GM18858 (cell line): Measurements from ENCODE around the gene ARID5A.
A peak's percentile ranks its signal among the peaks of the same experiment; 100 is the strongest.

Experiments
- ATAC-seq: cut with Tn5 transposase; IDR thresholded peaks from one replicate; pipeline ENCODE4 v1.9.1; 2021; ENCODE audit not compliant: unreplicated experiment

Gene ARID5A

GRCh38 chr2:96506016-96506906 lies 30.3 kb upstream of the ARID5A start:
- no peak for ATAC-seq

DNA sequence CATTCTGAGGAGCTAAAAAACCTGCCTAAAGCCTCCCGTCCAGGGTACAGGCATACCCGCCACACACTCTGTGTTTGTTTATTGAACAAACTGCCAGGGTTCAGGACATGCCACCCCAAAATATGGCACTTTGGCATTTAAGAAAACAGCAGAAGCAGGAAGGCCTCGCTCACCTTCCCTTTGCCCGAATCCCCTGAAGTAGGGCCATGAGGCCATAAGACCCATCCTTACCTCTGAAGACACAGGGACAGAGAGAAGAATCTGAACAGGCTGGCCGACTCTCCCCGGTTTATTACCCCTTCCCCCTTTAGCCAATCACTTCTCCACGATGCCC lies 29.7 kb upstream of the ARID5A start:
- no peak for ATAC-seq

DNA sequence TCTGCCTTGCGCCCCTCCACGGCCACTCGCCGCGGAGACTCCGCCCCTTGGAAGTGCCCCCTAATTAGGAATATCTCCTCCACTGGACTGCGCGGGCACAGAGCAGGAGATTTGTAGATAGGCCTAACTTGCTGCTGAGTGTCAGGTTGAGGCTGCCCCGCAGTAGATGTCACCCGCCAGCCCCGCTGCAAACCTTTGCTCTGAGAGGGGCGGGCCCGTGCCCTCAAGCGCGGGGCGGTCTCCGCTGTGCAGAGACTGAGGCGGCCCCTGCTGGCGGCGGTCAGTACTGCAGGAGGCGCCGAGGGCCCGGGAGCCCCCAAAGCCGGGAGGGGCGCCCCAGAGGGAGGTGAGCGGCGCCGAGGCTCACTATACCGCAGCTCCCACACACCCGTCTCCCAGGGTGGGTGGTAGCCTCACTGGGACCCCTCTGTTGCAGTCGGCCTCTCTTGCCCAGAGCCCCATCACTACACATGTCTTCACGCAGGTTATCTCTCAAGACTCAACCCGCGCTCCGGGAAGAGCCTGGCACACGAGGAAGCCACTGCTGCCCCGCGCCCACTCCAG lies 28.5 kb upstream of the ARID5A start:
- ATAC-seq, result no peak

GRCh38 chr2:96508521-96509113 lies 27.9 kb upstream of the ARID5A start:
- no peak for ATAC-seq

GRCh38 chr2:96509114-96509846 lies 27.3 kb upstream of the ARID5A start:
- ATAC-seq, result peak; percentile 55

DNA sequence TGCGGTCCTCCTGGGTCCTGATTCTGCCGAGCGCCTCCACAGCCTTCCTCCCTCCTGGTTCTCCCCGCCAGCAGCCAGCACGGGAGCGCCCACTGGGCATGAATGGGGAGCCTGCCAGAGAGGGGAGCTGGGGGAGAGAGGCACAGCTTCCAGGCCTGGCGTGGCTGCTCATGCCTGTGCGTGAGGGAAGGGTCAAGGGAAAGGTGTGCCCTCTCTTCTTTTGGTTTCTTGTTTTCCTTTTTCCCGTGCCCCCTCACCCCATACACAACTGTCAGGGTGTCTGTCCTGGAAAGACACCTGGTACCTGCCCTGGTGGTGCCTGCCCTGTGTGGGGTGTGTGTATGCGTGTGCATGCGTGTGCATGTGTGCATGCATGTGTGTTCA lies 26.7 kb upstream of the ARID5A start:
- no peak for ATAC-seq

DNA sequence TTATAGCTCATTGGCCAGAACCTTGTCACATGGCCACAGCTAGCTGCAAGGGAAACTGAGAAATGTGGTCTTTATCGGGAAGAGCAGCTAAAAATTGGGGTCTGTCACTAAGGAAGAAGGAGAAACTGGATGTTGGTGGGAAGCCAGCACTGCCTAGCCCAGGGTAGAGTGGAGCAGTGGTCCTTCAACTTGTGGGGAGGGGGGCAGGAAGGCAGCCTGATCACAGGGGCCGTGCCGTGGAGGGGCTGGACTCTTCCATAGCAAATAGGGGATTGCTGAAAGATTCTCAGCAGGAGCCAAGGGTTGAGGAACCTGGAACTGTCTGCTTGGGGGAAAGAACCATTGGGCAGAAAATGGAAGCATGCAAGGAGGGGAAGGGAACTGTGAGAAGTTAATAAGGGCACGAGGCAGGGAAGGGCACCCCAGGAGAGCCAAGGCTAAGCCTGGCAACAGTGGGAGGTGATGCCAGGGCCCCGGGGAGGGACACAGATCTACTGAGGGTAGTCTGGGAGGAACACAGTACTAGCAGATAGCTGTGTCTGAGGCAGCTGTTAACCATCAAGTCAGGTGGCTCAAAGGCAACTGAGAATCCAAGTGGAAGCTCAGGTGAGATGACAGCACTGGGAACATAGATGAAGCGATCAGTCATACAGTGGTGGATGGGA lies 25.5 kb upstream of the ARID5A start:
- ATAC-seq, result no peak

- ATAC-seq, result no peak
Observed at GRCh38 chr2:96511851-96512250, 24.7 kb upstream of the ARID5A start.

GRCh38 chr2:96512341-96512740 lies 24.2 kb upstream of the ARID5A start:
- no peak for ATAC-seq

GRCh38 chr2:96514521-96514920 lies 22.0 kb upstream of the ARID5A start:
- ATAC-seq, result no peak

- no peak for ATAC-seq
Observed at GRCh38 chr2:96517079-96517478, 19.5 kb upstream of the ARID5A start.

- ATAC-seq, result no peak
Observed at GRCh38 chr2:96520231-96520630, 16.3 kb upstream of the ARID5A start.

- no peak for ATAC-seq
Observed at GRCh38 chr2:96520697-96521096, 15.9 kb upstream of the ARID5A start.

DNA sequence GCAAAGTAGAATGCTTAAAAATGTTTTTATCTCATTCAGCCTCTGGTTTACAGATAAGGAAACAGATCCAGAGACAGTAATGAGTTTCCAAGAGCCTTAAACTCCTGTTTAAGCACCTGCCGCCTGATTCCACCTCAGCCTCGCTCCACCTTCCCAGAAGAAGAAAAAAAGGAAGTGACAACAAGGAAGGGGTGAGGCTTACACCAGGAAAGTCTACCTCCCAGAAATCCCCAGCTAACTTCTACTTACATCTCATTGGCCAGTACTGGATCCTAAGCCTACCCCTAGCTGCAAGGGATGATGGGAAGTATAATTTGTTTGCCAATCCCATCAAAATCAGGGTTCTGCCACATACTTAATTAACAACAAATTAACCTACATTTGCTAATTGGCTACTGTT lies 15.3 kb upstream of the ARID5A start:
- no peak for ATAC-seq

DNA sequence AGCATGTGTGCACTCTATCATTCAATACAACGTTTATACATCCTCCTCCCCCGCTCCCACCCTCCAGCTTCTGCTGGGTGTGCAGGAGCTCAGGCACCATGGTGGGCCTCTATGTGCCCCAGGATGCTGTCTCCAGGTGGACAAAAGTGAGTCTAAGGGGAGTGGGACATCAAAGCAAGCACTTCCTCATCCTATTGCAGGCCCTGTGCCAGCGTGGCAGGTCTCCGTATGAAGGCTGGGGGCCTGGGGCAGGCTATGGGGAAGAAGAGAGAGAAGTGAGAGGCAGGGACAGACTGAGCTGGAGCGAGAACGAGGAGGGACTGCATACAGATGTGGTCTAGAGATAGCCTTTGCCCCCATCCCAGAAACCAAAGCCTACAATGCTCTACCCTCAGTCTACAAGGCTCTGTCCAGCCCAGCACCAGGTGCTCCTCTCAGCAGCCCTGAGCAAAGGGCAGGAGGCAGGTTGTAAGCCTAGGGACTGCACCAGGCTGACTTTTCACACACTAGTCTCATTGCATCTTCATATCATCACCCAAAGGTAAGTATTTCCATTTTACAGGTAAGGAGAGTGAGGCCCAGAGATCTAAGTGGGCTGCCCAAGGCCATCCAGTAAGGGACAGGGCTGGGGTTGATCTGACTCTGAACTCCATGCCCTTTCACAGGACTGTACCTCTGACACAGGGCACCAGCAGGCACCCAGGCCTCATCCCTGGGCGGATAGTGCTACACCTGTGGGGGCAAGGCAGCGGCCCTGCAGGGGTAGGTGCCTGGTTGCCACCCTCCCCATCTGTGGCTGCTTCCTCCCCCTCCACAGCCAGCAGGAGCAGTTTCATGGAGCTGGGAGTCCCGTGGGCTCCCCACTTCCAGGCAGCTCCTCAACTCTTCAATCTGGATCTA lies 14.0 kb upstream of the ARID5A start:
- no peak for ATAC-seq

- ATAC-seq, result no peak
Observed at GRCh38 chr2:96523659-96524481, 12.7 kb upstream of the ARID5A start.

DNA sequence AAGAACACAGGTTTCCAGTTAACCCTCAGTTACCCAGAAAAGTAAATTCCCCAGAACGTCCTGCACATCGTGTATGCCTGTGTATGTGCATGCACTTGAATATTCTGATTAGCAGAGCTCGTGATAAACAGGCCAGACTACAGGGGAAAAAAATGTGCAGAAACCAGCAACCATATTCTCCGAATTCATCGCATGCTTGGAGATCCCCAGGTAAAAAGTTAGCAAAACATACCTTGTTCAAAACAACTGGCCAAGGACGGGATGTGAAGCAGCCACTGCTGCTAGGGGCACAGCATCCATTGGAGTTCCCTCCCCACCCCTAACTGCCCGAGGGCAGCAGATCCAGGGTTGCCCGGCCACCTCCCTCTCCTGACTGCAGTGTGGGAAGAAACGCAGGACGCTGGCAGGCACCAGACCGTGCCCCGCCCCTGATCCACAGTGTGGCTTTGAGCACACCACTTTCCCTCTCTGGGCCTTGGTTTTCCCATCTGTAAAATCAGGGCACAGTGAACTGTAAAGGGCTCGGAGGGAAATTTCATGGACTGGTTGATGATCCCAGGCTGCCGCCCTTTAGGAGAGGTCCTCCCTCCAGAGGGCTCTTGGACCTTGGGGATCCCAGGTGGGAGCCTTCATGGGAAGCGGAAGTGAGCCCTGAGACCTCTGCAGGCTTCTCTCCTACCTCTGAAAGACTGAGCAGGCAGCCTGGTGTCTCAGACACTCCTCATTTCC lies 11.9 kb upstream of the ARID5A start:
- ATAC-seq, result no peak

DNA sequence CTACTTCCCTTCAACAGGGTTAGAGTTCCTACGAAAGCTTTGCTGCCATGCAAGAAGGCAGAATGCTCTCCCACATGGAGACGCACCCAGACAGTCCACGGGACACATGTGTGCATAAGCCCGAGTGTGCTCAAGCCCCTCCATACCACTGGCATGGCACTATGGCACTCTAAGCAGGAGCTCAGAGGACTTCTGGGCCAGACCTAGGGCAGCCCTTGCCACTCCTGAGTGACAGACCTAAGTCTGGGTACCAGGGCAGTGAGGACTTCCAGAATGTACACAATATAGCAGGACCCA lies 11.4 kb upstream of the ARID5A start:
- ATAC-seq, result no peak

DNA sequence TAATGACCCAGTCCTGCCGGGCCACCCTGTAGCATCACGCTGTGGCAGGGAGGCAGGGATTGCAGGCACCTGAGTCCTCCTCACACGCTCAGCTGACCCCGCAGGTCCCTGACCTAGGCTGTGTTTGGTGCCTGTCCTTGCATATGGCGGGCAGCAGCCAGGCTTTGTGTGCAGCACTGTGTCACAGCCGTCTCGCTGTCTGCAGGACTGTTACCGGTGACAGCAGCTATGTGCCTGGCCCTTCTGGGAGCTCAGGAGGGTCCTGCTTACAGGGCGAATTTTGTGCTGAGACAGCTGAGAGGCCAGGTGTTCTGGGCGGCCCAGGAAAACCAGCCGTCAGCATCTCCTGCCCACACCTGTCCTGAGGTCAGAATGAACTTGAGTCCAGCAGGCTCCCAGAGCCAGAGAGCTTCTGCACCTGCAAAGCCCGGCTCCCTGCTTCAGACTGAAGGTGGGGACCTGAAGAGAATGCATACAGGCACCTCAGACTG lies 10.4 kb upstream of the ARID5A start:
- ATAC-seq, result no peak
